ENCODE results near the gene FCGR1A.
"Not testable (repeated sequence)": the region's sequence is repeated elsewhere in the genome, so short reads cannot be mapped to it uniquely, and the experiment has no call there.

DNA sequence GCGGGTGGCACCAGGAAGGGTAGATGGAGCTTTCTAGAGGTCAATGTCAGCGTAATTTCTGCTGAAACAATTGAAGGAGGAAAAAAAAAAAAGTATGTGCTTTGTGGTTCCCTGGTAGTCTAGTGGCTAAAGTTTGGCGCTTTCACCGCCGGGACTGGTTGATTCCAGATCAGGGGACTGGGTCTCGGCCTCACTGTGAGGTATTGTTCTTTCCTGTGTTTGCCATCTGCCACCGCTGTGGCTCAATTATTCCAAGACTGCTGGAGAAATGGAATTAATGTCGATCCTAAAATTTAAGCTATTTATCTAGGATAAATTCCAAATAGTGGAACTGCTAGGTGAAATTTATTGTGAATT, 34.4 kb upstream of the FCGR1A start:
- not testable (repeated sequence) for TF ChIP-seq CTCF (optimal IDR thresholded peaks at IDR 0.05 in 1 of 3, IDR thresholded peaks at IDR 0.05 in 1 of 3, conservative IDR thresholded peaks at IDR 0.05 in 1 of 3; ENCODE audit: extremely low read depth in 1 of 3, insufficient read depth in 2 of 3, low read length in 3 of 3); EZH2 (IDR thresholded peaks at IDR 0.05; ENCODE audit: low read length)
